ENCODE data around the gene PARD3.
"Not testable (repeated sequence)": the region's sequence is repeated elsewhere in the genome, so short reads cannot be mapped to it uniquely, and the experiment has no call there.

PARD3 gene

DNA sequence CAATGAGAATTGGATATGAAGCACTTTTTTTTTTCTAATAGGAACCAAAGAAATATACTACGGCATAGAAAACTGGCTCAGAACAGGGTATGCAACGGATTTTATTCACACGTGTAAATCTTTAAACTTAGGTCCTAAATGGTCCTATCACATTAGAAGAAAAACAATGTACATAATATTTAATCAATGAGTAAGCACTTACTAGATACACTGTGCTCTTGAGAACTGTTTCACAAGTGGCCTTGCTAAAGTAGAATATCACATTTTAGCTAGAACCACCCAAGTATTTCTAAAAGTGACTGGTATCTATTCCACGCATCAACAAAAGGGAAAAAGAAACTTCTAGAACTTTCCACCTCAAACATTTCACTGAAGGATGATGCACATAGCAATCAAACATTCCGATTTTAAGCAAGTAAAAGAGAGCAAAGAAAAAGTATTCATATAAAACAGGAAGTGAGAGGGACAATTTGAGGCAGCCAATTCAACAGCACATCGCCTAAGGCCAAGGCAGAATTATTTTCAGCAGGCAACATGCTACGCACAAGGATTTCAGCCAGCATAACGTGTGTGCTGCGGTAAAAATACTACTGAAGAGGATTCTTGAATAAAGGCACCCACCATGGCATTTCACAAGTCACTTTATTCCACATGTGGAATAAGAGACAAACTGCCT is 55.8 kb downstream of the PARD3 start:
- H3K79me2 ChIP-seq (ENCODE audit: insufficient read depth, low read length), result no peaks in the 10 kb centered on the region
- H2AFZ ChIP-seq (ENCODE audit: low read depth, low read length, severe bottlenecking), result no peak overlapping the region
- H3K9ac ChIP-seq (ENCODE audit: low read length), result no peak overlapping the region
- TF ChIP-seq CTCF (IDR thresholded peaks at IDR 0.05; ENCODE audit: insufficient read depth, low read length, poor library complexity, severe bottlenecking) (no peak), EZH2phosphoT487 (conservative IDR thresholded peaks at IDR 0.05; ENCODE audit: low read length) (no peak)
- no peaks in the 10 kb centered on the region for H3K9me3 ChIP-seq (ENCODE audit: insufficient read depth, low read length)
- H3K4me3 ChIP-seq (ENCODE audit: insufficient read depth, low read length, poor library complexity, severe bottlenecking), result no peak overlapping the region
- H3K9me2 ChIP-seq (replicated peaks; ENCODE audit: insufficient read depth, low read length), result no peaks in the 10 kb centered on the region
- no peaks in the 10 kb centered on the region for H3K36me3 ChIP-seq (ENCODE audit: low read length)
- H3F3A ChIP-seq (ENCODE audit: insufficient read depth), result no peaks in the 10 kb centered on the region
- no peak overlapping the region for H3K27ac ChIP-seq (ENCODE audit: low read depth, low read length)
- H4K20me1 ChIP-seq (ENCODE audit: low read depth, low read length), result no peaks in the 10 kb centered on the region
- no peaks in the 10 kb centered on the region for H3K27me3 ChIP-seq (ENCODE audit: low read length)
- H3K4me2 ChIP-seq (ENCODE audit: low read depth, low read length, poor library complexity, severe bottlenecking), result no peak overlapping the region

DNA sequence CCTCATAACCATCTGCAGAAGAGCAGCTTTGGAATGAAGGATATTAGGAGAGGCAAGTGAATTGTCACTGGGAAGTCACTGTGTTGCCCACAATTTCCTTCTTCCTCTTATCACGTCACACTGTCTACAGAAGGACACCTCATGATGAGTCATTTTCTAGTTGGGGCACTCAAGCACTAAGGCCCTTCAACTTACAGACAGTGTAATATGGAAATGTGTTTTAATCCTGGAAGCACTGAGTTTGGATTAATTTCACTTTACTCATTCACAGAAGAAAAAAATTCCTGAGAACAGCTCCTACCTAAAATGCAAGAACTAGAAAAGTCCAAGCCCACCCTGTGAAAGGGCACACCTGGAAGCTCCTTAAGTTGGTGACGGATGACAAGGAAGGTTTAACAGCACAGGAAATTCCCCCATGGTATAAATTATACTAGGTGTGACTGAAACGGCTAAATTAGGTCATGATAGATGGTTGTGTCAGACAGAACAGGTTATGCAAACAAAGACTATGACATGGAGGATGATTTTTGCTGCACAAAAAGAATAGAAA is 56.6 kb downstream of the PARD3 start:
- H3F3A ChIP-seq (ENCODE audit: insufficient read depth), result no peaks in the 10 kb centered on the region
- no peak overlapping the region for H3K4me3 ChIP-seq (ENCODE audit: insufficient read depth, low read length, poor library complexity, severe bottlenecking)
- no peak overlapping the region for H2AFZ ChIP-seq (ENCODE audit: low read depth, low read length, severe bottlenecking)
- H3K4me2 ChIP-seq (ENCODE audit: low read depth, low read length, poor library complexity, severe bottlenecking), result no peak overlapping the region
- H3K27ac ChIP-seq (ENCODE audit: low read depth, low read length), result no peak overlapping the region
- H3K36me3 ChIP-seq (ENCODE audit: low read length), result no peaks in the 10 kb centered on the region
- no peaks in the 10 kb centered on the region for H3K9me3 ChIP-seq (ENCODE audit: insufficient read depth, low read length)
- TF ChIP-seq CTCF (IDR thresholded peaks at IDR 0.05; ENCODE audit: insufficient read depth, low read length, poor library complexity, severe bottlenecking), result no peak
- TF ChIP-seq EZH2phosphoT487 (conservative IDR thresholded peaks at IDR 0.05; ENCODE audit: low read length), result no peak
- H3K79me2 ChIP-seq (ENCODE audit: insufficient read depth, low read length), result no peaks in the 10 kb centered on the region
- no peak overlapping the region for H3K9ac ChIP-seq (ENCODE audit: low read length)
- H3K9me2 ChIP-seq (replicated peaks; ENCODE audit: insufficient read depth, low read length), result no peaks in the 10 kb centered on the region
- H4K20me1 ChIP-seq (ENCODE audit: low read depth, low read length), result no peaks in the 10 kb centered on the region
- no peaks in the 10 kb centered on the region for H3K27me3 ChIP-seq (ENCODE audit: low read length)

DNA sequence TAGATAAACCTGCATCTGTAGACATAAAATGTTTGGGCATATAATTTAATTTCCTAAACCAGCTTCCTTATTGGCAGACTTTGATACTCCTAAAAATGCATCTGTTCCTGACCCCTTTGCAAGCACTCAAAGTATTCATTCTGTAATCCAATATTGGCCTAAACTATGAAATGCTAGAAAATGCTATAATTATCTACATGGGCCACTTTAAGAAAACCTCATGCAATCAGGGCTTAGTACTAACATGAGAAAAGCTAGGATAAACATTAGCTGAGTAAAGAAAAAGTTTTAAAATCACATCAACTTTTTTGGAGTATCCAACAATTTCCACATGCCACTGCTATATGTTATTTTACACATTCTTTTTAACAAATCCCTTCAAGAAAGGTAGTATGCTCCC is 57.2 kb downstream of the PARD3 start:
- no peaks in the 10 kb centered on the region for H3K9me2 ChIP-seq (replicated peaks; ENCODE audit: insufficient read depth, low read length)
- H3K36me3 ChIP-seq (ENCODE audit: low read length), result no peaks in the 10 kb centered on the region
- TF ChIP-seq EZH2phosphoT487 (conservative IDR thresholded peaks at IDR 0.05; ENCODE audit: low read length) (no peak), CTCF (IDR thresholded peaks at IDR 0.05; ENCODE audit: insufficient read depth, low read length, poor library complexity, severe bottlenecking) (no peak)
- no peaks in the 10 kb centered on the region for H4K20me1 ChIP-seq (ENCODE audit: low read depth, low read length)
- H3K4me2 ChIP-seq (ENCODE audit: low read depth, low read length, poor library complexity, severe bottlenecking), result no peak overlapping the region
- H3K79me2 ChIP-seq (ENCODE audit: insufficient read depth, low read length), result no peaks in the 10 kb centered on the region
- H2AFZ ChIP-seq (ENCODE audit: low read depth, low read length, severe bottlenecking), result no peak overlapping the region
- no peak overlapping the region for H3K4me3 ChIP-seq (ENCODE audit: insufficient read depth, low read length, poor library complexity, severe bottlenecking)
- no peaks in the 10 kb centered on the region for H3K9me3 ChIP-seq (ENCODE audit: insufficient read depth, low read length)
- no peaks in the 10 kb centered on the region for H3F3A ChIP-seq (ENCODE audit: insufficient read depth)
- no peak overlapping the region for H3K9ac ChIP-seq (ENCODE audit: low read length)
- no peaks in the 10 kb centered on the region for H3K27me3 ChIP-seq (ENCODE audit: low read length)
- no peak overlapping the region for H3K27ac ChIP-seq (ENCODE audit: low read depth, low read length)

DNA sequence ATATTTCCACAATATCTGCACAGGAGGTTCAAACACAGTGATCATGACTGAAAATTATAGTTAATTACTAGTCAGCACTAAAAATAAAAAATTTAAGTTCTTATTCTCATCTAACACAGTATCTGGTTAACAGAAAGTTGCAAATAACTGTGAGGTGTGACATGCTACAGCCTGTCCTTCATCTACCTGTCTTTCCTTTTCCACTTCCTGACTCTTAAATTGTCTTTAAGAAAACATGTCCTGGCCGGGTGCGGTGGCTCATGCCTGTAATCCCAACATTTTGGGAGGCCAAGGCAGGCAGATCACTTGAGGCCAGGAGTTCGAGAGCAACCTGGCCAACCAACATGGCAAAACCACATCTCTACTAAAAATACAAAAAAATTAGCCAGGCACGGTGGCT is 57.9 kb downstream of the PARD3 start:
- H3F3A ChIP-seq (ENCODE audit: insufficient read depth); H3K27ac ChIP-seq (ENCODE audit: low read depth, low read length); H3K9ac ChIP-seq (ENCODE audit: low read length); H3K4me2 ChIP-seq (ENCODE audit: low read depth, low read length, poor library complexity, severe bottlenecking); H2AFZ ChIP-seq (ENCODE audit: low read depth, low read length, severe bottlenecking); H3K27me3 ChIP-seq (ENCODE audit: low read length); H3K9me2 ChIP-seq (replicated peaks; ENCODE audit: insufficient read depth, low read length); H3K4me3 ChIP-seq (ENCODE audit: insufficient read depth, low read length, poor library complexity, severe bottlenecking); H3K9me3 ChIP-seq (ENCODE audit: insufficient read depth, low read length); H3K36me3 ChIP-seq (ENCODE audit: low read length); H4K20me1 ChIP-seq (ENCODE audit: low read depth, low read length); H3K79me2 ChIP-seq (ENCODE audit: insufficient read depth, low read length): not testable (repeated sequence)
